Measurements from ENCODE around the gene SOAT1.

DNA sequence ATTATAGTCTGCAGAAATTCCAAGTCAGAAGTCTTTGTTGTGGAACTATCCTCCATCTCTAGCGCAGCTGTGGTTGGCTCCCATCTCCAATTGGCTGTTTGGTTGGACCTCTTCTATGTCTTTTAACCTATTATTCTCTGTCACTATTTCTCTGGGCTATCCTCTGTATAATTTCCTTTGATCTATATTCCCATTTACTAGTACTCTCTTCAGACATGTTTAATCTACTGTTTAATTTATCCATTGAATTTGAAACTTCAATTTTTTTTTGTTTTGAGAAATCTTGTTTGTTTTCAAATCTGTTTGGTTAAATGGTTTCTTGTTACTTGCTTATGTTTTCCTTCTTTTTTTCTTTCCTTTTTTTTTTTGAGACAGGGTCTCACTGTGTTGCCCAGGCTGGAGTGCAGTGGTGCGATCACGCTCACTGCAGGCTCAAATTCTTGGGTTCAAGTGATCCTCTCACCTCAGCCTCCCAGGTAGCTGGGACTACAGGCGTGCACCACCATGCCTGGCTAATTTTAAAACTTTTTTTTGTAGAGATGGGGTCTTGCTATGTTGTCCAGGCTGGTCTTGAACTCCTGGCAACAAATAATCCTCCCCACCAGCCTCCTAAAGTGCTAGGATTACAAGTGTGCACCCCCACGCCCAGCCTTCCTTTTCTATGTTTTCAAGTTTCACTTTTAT is 28.1 kb downstream of the SOAT1 start:
- TF ChIP-seq CTCF (IDR thresholded peaks at IDR 0.05; ENCODE audit: poor library complexity) (no peak), EZH2 (IDR thresholded peaks at IDR 0.05; ENCODE audit: borderline replicate concordance) (no peak)

Measured in hepatocyte (in vitro differentiated cells).